HTERT RPE-1 (cell line): ENCODE results near the gene MAPK8.

Source experiments
- in situ Hi-C: fragments of 300-500 bp; cut with MboI; formaldehyde crosslinking; loops from 4 replicates; pipeline ENCODE4 v1.14.3; 2020; ENCODE audit warnings: low sequenced_read_pairs

Gene MAPK8

DNA sequence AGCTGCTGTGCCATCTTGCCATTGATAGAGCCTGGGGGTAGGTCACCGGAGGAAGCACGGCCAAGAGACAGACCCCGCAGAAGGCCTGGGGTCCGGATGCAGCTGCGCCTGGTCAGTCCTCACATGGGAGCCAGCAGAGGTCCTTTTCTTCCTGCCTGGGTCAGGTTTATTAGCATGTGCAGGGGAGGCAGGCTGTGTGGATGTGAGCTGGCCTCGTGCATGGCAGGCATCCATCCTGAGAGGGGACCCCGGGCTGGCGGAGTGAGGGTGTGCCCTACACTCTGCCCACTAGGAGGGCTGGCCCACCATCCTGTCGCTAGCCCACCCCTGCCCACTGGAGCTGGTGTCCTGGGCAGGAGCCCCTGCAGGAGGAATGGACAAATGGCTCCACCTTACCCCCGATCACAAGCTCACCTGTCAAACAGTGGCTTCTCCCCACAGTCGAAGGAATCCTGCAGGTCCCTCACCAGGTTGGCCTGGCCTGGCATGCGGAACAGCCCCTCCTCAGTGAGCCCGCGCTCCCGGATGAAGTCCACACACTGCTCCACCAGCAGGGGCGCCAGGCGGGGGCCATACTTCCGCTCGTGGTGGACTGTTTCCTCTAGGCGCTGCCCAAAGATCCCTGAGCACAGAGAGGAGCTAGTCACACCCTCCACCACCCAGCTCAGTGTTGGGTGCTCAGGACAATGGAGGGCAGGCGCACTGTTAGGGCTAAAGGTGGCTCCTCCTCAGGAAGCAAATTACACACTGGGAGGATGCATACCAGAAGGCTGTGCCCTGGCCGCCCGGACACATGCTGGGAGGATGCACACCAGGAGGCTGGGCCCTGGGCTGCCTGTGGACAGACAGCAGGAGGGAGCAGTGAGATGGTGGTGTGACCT is 153.0 kb downstream of the MAPK8 start:
- in situ Hi-C loops: no loop called here

DNA sequence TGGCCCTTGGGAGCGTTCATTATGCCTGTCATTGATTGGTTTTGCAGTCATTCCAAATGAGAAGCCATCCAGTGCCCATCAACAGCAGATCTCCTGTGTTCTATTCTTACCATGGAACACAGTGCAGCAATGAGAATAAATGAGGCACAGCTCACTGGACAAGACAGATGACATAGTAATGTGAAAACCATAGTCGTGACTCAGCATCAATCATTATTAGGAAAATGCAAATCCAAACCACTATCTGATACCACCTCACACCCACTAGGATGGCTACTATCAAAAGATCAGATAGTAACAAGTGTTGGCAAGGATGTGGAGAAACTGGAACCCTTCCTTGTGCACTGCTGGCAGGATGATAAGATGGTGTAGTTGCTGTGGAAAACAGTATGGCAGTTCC is 153.7 kb downstream of the MAPK8 start:
- in situ Hi-C loops: no loop called here

DNA sequence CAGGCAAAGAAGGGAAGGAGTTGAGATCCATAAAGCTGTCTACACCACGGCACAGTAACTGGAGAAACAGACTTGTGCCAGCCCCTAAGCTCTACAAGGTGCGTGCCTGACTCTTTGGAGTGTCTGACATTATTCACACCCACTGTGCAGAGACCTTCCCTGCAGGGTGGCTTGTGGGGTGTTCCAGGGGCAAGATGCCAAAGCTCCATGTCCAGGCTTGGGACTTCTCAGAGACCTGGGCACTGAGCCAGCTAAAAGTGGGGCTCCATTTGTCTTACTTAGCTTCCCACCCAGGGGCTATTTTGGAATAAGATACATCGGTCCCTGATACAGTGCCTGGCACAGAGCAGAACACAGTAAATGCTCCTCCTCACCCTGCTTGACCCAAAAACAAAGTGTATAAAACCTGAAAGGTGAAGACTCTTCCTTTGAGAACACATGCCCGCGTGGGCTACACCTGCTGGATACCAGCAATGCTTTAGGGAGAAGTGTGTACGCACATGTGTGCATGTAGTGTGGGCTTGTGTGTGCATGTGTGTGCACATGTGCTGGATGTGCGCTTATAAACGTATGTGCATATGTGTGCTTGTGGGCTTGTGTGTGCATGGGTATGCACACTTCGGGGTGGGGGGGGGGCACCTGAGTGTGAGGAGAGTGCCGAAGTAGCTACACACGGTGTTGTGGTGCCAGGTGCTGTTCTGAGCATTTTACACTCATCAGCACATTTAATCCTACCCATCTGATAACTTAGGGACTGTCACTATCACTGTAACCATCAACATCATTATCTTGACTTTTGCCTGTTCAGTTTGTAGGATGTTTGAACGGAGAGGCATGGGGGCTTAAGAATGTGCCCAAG is 155.4 kb downstream of the MAPK8 start:
- in situ Hi-C loops: no loop called here

DNA sequence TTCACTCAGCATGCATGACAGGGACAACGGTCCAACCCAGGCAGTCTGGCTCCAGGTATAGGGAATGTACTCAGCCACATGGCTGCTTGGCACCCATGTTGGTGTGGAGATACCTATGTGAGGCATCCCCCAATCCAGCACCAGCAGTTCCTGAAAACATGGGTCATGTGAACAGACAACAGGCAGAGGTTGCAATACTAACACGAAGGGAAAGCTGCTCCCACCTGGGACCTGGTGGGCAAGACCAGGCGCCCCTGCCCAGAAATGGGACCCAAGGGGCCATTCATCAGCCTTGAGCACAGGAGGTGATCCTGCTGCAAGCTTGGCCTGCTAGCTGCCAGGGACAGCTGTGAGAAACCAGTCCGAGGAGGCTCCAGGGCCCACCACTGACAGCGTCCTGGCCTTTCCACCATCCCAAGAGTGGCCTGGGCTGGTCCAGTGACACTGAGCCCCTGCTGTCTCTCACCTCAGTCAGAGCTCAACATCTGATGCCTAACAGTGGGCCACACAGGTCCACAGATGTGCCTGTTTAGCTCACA is 156.1 kb downstream of the MAPK8 start:
- in situ Hi-C loops: no loop called here

DNA sequence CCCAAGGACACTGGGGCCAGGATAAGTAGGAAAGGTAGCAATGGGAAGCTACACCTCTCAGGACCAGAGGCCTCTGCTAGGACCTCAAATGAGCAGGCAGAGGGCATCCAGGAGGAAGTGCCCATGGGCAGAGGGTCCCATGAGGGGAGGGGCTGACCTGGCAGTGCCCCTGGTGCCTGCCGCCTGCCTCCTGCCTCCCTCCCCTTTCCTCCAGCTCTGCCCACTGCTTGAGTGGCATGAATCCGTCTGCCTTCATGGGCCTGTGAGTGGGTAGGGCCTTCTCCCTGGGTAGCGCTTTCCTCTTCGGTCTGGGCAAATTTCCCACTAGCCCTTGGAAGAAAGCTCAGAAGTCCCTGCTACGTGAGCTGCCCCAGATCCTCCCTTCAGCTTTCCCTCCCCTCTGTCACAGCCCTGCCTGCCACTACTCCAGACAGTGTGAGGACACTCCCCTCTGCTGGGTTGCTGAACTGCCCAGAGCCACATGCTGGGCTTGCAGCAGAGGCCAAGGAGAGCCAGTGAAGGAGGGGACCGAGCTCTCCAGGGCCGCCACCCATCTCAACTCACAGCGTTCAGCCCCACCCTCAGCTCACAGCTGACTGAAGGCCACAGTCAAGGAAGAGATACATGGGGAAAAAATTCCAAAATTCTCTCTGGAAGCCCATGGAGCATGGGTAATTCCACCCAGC is 157.0 kb downstream of the MAPK8 start:
- in situ Hi-C loops: no loop called here

DNA sequence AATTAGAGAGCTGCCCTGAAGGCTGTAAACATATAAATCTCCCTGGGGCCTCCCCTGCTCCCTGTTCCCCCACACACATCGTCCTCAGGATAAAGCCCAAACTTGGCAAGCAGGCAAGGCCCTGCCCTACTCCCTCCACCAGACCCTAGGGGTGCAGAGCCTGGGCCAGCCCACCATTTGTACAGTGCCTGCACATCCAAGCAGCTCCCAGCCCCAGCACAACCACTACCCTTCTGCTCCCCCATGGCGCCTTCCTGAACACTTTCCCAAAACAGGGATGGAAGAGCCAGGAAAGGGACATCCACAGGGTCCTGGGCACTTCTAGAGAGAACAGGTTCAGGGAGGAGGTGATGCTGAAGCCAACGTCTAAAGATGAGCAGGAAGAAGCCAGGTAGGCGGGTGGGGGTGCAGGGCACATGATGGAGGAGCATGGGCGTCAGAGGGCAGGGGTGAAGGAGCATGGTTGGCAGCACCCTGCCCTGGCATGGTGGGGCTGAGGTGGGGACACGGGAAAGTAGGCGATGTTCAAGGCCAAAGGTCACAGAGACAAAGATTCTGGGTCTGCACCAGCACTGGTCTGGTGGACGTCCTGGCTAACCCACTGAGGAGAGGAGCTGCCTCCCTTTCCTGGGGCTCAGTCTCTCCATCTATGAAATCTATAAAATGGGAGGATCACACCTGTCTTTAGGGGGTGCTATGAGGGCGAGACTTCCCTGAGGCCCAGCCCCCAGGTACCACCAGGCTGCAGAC is 157.8 kb downstream of the MAPK8 start:
- in situ Hi-C loops: no loop called here

DNA sequence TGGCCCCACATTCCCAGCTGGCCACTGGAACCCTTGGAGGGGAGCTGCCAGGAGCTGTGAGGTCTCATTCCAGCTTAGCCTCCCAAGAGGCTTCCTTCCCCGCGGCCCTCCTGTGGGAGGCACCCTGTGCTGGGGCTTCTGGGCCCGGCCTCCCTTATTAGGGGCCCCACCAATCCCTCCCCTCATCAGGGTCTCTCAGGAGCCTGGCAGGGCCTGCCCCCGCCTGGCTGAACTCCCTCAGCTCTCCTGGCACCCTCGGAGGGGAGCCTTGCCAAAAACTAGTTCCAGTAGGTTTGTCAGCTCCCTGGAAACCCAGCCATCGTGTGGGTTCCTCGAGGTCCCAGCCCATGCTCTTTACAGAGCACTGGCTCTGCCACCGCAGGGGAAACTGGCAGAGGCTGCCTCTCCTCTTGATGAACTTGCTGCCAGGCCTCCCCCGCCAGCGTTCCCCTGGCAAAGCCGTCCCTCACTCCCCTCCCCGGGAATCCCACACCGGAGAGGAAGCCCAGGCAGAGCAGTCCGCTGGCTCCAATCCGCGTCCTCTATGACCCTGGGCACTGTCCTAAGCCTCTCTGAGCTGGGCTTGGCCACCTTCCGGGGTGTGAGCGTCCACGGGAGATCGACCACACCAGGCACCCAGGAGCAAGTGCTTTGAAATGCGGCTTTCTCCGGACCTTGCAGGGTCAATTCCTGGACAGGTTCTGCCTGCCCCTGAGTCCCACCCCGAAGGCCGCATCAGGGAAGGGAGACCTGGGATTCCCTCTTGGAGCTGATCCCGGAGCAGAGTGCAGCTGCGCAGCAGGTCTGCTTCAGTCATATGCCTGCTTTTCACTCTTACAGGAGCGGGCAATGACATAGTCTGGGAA is 158.6 kb downstream of the MAPK8 start:
- in situ Hi-C loops: no loop called here

DNA sequence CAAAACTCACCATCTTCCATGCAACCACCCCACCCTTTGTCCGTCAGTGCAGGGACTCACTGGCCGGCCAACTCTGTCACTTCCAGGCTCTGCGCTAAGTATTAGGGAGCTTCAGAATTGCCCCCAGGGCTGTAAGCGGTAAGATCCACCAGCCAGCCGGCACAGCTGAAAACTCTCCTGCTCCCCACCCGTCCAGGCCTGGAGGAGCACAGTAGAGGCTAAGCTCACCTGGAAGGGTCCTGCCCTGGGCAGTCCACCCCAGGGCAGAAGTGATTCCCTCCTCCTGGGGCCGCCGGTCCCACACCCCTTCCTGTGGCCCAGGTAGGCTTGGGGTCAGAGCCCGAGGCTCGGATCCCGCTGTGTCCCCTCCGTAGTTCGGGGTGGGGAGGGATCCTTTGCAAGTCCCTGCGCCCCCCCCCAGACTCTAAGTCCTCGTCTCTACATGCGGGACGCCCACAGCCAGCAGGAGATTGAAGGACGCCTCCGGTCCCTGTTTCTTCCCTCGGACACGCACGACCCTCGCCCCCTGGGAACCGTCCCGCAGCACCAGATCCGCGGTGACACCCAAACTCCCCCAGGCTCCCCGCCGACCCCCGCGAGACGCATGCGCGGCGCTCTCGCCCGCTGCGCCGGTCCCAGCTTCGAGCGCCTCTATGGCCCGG is 159.5 kb downstream of the MAPK8 start:
- in situ Hi-C loops: no loop called here

DNA sequence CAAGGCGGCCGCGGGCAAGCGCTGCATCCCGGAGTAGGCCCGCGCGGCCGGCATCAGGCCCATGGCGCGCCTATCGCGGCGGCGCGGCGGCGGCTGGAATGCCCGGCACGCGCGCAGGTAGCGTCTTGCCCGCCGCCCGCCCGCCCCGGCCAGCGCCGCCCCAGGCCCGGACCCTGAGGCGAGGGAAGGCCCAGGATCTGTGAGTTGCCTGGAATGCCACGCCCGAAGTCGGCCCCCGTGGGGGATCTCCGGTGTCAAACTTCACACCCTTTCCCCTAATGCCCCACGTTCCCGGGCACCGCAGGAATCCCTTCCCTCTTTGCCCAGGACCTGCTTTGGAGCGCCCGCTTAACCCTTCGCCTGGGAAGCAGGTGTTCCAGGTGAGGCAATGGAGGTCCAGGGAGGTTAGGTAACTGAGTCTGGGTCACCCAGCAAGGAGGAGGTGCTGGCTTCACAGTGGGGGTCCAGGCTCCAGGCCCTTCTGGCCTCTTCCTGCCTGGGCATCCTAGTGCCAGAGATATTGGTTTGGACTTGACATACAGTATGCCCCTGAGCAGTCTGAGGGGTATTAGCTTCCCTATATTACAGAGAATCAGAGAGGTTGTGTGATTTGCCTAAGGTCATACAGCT is 160.2 kb downstream of the MAPK8 start:
- in situ Hi-C loops: no loop called here

DNA sequence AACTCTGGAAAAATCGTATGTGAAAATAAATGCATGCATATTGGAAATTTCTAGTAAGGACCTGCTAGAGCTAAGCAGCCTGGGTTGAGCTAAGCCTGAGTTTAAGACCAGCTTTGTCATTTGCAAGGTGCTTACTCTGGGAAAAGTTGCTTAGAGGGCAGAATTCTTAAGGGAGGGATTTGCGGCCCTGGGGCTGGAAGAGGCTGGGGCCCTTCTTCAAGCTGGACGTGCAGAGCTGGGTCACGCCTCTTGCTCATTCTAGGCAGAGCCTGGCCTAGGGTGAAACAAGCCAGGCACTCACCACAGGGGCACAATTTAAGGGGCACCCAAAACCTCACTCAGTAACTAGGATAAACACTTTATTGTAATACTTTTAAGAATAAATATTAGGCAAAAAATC is 161.2 kb downstream of the MAPK8 start:
- in situ Hi-C loops: no loop called here

DNA sequence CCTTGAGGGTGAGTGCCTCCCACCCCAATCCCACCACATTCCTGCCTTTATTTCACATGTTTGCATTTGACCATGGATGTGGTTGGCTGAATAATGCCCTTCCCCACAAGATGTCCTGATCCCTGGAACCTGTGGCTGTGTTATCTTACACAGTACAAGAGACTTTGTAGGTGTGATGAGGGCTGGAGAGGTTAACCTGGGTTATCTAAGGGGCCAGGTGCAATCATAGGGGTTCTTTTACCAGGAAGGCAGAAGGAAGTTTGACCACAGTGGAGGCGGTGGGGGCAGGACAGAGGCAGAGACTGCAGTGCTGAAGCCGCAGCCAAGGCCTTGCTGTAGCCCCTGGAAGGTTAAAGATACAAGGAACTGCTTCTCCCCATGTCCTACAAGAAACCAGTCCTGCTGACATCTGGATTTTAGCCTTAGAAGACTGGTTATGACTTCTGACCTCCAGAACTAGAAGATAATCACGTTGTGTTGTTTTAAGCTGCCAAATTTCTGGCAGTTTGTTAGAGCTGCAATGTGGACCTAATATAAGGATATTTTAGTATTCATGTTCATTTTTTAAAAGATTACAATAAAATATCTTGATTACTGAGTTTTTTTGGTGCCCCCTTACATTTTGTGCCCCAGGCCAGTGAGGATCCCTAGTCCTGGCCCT is 161.8 kb downstream of the MAPK8 start:
- in situ Hi-C loops: no loop called here

DNA sequence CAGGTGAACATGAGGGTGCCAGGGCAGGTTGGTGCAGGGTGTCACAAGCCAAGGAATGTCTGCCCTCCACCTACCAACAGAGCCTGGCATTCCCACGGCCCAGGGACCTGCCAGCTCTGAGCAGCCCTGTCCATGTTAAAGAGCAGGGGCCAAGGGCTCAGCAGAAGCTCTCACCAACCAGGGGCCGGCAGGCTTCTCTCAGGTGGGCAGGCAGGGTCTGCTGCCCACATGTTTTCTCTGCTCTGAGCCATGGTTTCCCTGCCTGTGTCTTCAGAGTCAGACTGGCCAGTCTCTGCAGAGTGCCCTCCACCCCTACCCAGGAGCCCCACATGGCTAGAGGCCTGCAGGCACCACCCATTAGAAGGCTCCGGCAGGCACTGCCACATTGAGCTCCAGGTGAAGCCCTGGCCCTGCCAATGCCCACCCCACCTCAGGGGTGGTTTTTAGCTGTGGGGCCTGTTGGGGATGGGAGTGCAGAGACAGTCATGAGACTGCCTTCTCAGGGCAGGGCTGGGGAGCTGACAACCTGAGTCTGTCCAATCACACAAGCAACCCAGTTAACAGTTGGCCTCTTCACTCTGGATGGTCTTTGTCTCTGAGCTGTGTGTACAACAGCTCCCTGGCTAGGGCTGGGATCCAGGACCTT is 162.5 kb downstream of the MAPK8 start:
- in situ Hi-C loops: no loop called here

DNA sequence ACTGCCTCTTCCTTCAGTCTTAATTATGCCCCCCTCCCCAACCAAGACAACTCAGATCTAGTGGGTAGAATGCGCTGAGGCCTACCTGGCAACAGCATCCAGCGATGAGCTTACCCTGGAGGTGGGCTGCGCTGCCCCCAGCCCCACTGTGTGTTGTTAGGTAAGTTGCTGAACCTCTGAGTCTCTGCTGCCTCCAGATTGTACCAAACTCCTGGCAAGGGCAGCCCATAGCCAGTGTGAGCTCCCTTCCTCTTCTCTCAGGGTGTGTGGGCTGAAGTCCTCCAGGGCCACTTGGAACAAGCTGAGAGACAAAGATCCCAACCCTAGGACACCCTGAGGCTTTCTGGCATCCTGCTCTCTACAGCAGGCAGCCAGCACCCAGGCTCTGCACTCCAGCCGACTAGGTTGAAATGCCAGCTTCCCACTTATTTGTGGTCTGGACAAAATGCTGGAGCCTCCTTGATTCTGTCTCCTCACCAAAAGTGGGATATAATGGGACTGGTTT is 163.1 kb downstream of the MAPK8 start:
- in situ Hi-C loops: no loop called here

DNA sequence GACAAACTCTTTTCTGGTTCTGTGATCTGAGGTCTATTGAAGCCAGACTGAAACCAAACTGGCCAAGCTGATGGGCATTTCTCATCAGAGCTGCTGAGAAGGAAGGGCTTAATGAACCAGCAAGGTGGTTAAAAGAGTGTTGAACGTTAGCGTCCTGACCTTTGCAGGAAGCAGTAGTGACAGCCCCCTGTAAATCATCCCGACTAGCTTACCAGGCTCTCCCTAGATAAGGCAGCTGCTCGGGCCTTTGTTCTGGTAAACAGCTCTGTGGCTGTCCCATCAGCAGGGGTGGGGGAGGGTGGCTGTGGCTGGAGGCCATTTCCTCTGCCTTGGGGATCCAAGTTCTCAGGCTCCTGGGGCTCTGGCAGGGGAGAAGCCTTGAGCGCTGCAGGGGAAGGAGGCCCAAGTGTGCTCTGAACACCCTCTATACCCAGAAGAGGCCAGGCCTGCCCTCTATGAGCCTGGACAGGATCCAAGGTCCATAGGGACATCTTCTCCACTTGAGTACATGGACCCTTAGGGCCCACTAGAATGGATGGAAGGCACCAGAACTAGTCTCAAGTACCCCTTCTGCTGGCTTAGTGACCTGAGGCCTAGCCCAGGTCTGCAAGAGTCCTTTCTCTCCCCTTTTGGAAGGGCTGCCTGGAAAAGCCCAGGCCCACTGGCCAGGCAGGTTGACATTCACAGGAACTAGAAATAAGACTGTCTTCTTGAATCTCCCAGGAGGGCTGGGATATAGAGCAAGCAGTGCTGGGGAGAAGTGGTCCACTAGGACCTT is 163.8 kb downstream of the MAPK8 start:
- in situ Hi-C loops: no loop called here

DNA sequence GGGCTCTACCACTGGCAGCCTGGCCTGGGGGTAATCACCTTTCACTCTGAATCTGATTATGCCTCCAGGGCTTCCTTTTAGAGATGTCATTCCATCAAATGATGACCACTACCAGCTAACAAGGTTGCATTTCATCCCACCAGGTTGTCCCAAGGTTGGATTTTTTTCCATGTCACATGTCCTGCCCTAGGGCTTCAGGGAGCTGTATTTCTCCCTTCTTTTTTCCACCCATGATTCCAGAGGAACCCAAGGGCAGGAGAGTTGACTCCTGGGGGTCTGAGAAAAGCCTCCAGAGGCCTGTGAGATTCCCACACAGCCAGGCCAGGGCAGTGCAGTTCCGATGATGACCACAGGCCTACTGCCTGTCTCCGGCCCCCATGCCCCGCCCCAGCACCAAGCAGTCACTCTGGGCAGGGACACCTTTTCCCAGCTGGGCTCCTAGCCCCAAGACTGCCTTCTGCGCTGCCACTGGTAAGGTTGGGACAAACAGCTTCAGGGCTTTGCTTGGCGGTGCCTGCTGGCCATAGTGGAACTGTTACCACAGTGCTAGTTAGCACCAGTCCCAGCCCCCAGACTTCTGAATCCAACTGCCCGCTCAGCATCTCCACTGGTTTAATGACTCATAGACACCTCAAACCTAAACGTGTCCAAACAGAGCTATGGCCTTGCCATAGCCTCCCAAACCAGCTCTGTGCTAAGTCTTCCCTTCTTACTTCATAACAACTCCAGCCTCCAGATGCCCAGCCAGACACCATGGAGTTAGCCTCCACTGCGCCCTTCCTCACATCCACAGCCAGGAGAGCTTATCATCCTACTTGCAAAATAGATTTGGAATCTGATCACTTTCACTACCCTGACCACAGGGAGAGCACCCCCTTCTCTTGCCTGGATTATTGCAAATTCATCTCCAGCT is 164.7 kb downstream of the MAPK8 start:
- in situ Hi-C loops: no loop called here
